RWPE1 (cell line): ENCODE results near the gene SLC19A1.

ENCODE experiments used
- CTCF ChIA-PET: fragments of 350-600 bp; sonication (Branson Sonifier 250); formaldehyde crosslinking; extraction: SDS; loops from one replicate; lab custom pipeline; 2021; lab: Yijun Ruan, JAX
- POLR2A ChIA-PET: fragments of 400-600 bp; formaldehyde crosslinking; extraction: SDS; loops from one replicate; lab custom pipeline; 2020; ENCODE audit warnings: antibody characterized with exemption; ENCODE audit not compliant: low non-redundant PET; lab: Yijun Ruan, JAX
- DNase-seq: peaks from one replicate; pipeline ENCODE4 v3.0.0; 2012; ENCODE audit warnings: low spot score
- H3K27ac ChIP-seq: fragments of 450-650 bp; 2 replicates; pipeline ENCODE4 v1.5.1; 2017
- TF ChIP-seq, protein P1 (sequence below): fragments of 450-650 bp; conservative IDR thresholded peaks from 2 replicates; pipeline ENCODE4 v1.5.1; 2017; ENCODE audit warnings: low read depth, mild to moderate bottlenecking

The SLC19A1 gene

DNA sequence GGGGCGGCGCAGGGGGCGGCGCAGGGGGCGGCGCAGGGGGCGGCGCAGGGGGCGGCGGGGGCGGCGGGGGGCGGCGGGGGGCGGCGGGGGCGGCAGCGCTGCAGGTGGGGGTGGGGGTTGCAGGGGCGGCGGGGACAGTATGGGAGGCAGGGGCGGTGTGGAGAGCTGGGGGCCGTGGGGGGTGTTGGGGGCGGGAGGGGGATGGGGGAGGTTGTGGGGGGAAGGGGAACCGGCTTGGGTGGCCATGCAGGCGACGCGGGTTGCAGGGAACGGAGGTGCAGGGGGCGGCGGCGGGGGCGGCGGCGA lies 13.0 kb upstream of the SLC19A1 start:
- H3K27ac ChIP-seq, result peak overlapping the region; percentile 59; the same call in 1 of the 2 replicates
- POLR2A ChIA-PET, result no interaction called here
- TF ChIP-seq, protein P1, sequence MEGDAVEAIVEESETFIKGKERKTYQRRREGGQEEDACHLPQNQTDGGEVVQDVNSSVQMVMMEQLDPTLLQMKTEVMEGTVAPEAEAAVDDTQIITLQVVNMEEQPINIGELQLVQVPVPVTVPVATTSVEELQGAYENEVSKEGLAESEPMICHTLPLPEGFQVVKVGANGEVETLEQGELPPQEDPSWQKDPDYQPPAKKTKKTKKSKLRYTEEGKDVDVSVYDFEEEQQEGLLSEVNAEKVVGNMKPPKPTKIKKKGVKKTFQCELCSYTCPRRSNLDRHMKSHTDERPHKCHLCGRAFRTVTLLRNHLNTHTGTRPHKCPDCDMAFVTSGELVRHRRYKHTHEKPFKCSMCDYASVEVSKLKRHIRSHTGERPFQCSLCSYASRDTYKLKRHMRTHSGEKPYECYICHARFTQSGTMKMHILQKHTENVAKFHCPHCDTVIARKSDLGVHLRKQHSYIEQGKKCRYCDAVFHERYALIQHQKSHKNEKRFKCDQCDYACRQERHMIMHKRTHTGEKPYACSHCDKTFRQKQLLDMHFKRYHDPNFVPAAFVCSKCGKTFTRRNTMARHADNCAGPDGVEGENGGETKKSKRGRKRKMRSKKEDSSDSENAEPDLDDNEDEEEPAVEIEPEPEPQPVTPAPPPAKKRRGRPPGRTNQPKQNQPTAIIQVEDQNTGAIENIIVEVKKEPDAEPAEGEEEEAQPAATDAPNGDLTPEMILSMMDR, result no peak
- CTCF ChIA-PET, result interaction anchor here (0.5 to 1.6 kb wide), 9 partner anchors 17 to 632 kb away, joined by 3 to 10 read pairs (median 5); no protein-coding TSS in a partner anchor
- DNase-seq, result peak; percentile 16

DNA sequence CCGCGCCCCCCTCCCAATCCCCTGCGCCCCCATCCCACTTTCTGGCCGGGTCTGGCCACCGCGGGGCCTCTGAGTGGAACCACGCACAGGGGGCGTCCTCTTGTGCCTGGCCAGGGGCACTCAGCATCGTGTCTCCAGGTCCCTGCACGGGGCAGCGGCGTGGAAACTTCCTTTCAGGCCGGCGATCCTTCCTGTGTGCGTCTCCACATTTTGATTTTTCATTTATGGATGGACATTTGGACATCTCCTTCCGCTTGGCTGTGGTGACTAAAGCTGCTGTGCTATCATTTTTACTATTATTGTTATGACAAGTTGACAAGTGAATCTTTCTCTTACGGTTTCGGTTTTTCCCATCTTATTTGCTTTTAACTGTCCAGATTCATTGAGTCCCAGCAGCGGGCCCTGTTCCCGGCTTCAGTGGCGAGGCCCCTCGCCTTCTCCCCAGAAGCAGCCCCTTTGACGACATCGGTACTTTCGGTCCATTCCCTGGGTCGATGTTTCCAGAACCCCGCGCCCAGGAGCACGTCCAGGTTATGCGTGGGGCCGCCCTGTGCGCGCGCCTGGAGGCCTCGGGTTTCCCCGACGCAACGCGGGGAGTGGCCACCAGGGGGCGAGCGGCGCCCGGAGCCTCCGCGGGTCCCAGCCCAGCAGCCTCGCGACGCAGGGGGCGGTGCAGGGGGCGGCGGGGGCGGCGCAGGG lies 12.4 kb upstream of the SLC19A1 start:
- CTCF ChIA-PET, result no interaction called here
- TF ChIP-seq, protein P1, result peak; percentile 80
- DNase-seq, result peak; percentile 64
- peak overlapping the region; percentile 51; the same call in 1 of the 2 replicates for H3K27ac ChIP-seq
- POLR2A ChIA-PET, result no interaction called here

DNA sequence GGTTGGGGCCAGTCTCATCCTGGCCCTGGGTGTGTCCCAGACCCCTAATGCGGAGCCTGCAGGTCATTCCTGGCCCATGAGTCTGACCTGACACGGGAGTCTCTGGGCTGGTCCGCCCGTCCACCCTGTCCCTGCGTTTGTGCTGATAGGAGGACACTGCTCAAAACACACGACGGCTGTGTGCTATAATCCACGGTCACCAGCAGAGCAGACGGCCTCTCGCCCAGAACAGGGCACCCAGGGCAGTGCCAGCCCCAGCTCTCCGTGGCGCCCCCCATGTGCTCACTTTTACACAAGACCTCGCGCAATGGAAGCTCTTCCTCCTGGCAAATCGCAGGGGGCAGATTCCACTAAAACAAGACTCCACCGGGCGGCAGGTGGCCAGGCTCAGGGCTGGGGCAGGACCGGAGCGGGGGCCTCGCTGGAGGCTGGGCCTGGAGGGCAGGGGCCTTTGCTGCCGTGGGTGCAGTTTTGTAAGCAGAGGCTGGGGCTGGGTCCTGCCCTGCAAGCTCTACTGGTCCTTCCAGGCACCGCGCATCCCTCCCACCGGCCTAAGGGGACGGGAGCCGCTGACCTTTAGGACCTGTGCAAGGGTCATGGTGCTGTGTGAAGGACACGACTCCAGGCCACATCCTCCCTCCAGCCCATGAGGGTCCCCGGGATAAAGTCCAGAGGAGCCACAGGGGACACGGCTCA lies 10.6 kb upstream of the SLC19A1 start:
- H3K27ac ChIP-seq, result no peak overlapping the region
- ChIA-PET CTCF (interaction anchor here (1.0 kb wide), 1 partner anchor 413 kb away, joined by 3 read pairs; no protein-coding TSS in a partner anchor), POLR2A (no interaction called here)
- DNase-seq, result no peak
- TF ChIP-seq, protein P1, result no peak

- ChIA-PET CTCF (no interaction called here), POLR2A (no interaction called here)
- no peak overlapping the region for H3K27ac ChIP-seq
- TF ChIP-seq, protein P1, result no peak
- DNase-seq, result no peak
These were observed 9.8 kb upstream of the SLC19A1 start for GRCh38 chr21:45551783-45552695.

GRCh38 chr21:45551316-45551715 lies 9.1 kb upstream of the SLC19A1 start:
- TF ChIP-seq, protein P1, result no peak
- no peak overlapping the region for H3K27ac ChIP-seq
- ChIA-PET POLR2A (no interaction called here), CTCF (no interaction called here)
- peak; percentile 65 for DNase-seq
